ENCODE data around the gene PCDH11Y.
"Not testable (repeated sequence)": the region's sequence is repeated elsewhere in the genome, so short reads cannot be mapped to it uniquely, and the experiment has no call there.

PCDH11Y gene

GRCh38 chrY:5000057-5000456 is at the start of gene PCDH11Y:
Gene PCDH11Y (plus strand): TSS chrY:5000296. CDS start chrY:5057100, 56,804 bp downstream.
- in situ Hi-C loops (cut with MboI; ENCODE audit: low sequenced_read_pairs): not testable (repeated sequence)

GRCh38 chrY:4967894-4968293 is 32.2 kb upstream of the PCDH11Y start:
- in situ Hi-C loops (cut with MboI; ENCODE audit: low sequenced_read_pairs): not testable (repeated sequence)

- in situ Hi-C loops (cut with MboI; ENCODE audit: low sequenced_read_pairs): not testable (repeated sequence)
Observed at GRCh38 chrY:4991743-4992400, 8.2 kb upstream of the PCDH11Y start.

GRCh38 chrY:4994892-4995291 is 5.2 kb upstream of the PCDH11Y start:
- in situ Hi-C loops (cut with MboI; ENCODE audit: low sequenced_read_pairs): not testable (repeated sequence)

- in situ Hi-C loops (cut with MboI; ENCODE audit: low sequenced_read_pairs): not testable (repeated sequence)
Observed at GRCh38 chrY:5002476-5003184, 2.5 kb downstream of the PCDH11Y start.

GRCh38 chrY:5038972-5039523 is 39.0 kb downstream of the PCDH11Y start:
- in situ Hi-C loops (cut with MboI; ENCODE audit: low sequenced_read_pairs): not testable (repeated sequence)

GRCh38 chrY:5083017-5083416 is 82.9 kb downstream of the PCDH11Y start:
- in situ Hi-C loops (cut with MboI; ENCODE audit: low sequenced_read_pairs): not testable (repeated sequence)

GRCh38 chrY:5182998-5183397 is 182.9 kb downstream of the PCDH11Y start:
- in situ Hi-C loops (cut with MboI; ENCODE audit: low sequenced_read_pairs): not testable (repeated sequence)

GRCh38 chrY:5215116-5215515 is 215.0 kb downstream of the PCDH11Y start:
- in situ Hi-C loops (cut with MboI; ENCODE audit: low sequenced_read_pairs): not testable (repeated sequence)

- in situ Hi-C loops (cut with MboI; ENCODE audit: low sequenced_read_pairs): not testable (repeated sequence)
Observed at GRCh38 chrY:5324931-5325330, 324.8 kb downstream of the PCDH11Y start.

GRCh38 chrY:5342220-5342619 is 342.1 kb downstream of the PCDH11Y start:
- in situ Hi-C loops (cut with MboI; ENCODE audit: low sequenced_read_pairs): not testable (repeated sequence)

- in situ Hi-C loops (cut with MboI; ENCODE audit: low sequenced_read_pairs): not testable (repeated sequence)
Observed at GRCh38 chrY:5543705-5544104, 543.6 kb downstream of the PCDH11Y start.

- in situ Hi-C loops (cut with MboI; ENCODE audit: low sequenced_read_pairs): not testable (repeated sequence)
Observed at GRCh38 chrY:5638589-5638988, 638.5 kb downstream of the PCDH11Y start.

GRCh38 chrY:5679265-5679664 is 679.2 kb downstream of the PCDH11Y start:
- in situ Hi-C loops (cut with MboI; ENCODE audit: low sequenced_read_pairs): not testable (repeated sequence)

GRCh38 chrY:5708727-5709126 is 708.6 kb downstream of the PCDH11Y start:
- in situ Hi-C loops (cut with MboI; ENCODE audit: low sequenced_read_pairs): not testable (repeated sequence)

- in situ Hi-C loops (cut with MboI; ENCODE audit: low sequenced_read_pairs): not testable (repeated sequence)
Observed at GRCh38 chrY:5709788-5710381, 709.8 kb downstream of the PCDH11Y start.

- in situ Hi-C loops (cut with MboI; ENCODE audit: low sequenced_read_pairs): not testable (repeated sequence)
Observed at GRCh38 chrY:5761403-5761802, 761.3 kb downstream of the PCDH11Y start.

GRCh38 chrY:5776485-5776884 is 776.4 kb downstream of the PCDH11Y start:
- in situ Hi-C loops (cut with MboI; ENCODE audit: low sequenced_read_pairs): not testable (repeated sequence)

Data from hTERT RPE-1 (cell line).